Skeletal muscle satellite cell (primary cell): ENCODE results near the gene SBF1.
"Not testable (repeated sequence)": the region's sequence is repeated elsewhere in the genome, so short reads cannot be mapped to it uniquely, and the experiment has no call there.

ENCODE experiments used
- H3K27me3 ChIP-seq: 2 replicates; pipeline ENCODE4 v1.7.0; 2013; ENCODE audit warnings: low read length; ENCODE audit not compliant: control insufficient read depth, insufficient read depth
- H3K36me3 ChIP-seq: 2 replicates; pipeline ENCODE4 v1.7.0; 2013; ENCODE audit warnings: mild to moderate bottlenecking, control low read depth, low read length; ENCODE audit not compliant: insufficient read depth
- H3K4me1 ChIP-seq: 2 replicates; pipeline ENCODE4 v1.7.0; 2013; ENCODE audit warnings: low read length; ENCODE audit not compliant: control insufficient read depth, insufficient read depth
- H3K4me2 ChIP-seq: 2 replicates; pipeline ENCODE4 v1.7.0; 2013; ENCODE audit warnings: mild to moderate bottlenecking, low read length
- H3K4me3 ChIP-seq: 2 replicates; pipeline ENCODE4 v1.7.0; 2013; ENCODE audit warnings: low read length
- H3K9ac ChIP-seq: 2 replicates; pipeline ENCODE4 v1.7.0; 2013; ENCODE audit warnings: mild to moderate bottlenecking, low read depth, low read length, moderate library complexity
- H3K9me3 ChIP-seq: replicated peaks from 2 replicates; pipeline ENCODE4 v1.7.0; 2013; ENCODE audit warnings: mild to moderate bottlenecking, control low read depth, low read length

SBF1 gene

GRCh38 chr22:50420015-50420414, 54.8 kb downstream of the SBF1 start:
- peaks cover 84% of the 10 kb centered on the region for H3K36me3 ChIP-seq
- no peak overlapping the region for H3K4me2 ChIP-seq
- no peak overlapping the region for H3K4me3 ChIP-seq
- H3K27me3 ChIP-seq: no peaks in the 10 kb centered on the region
- no peaks in the 10 kb centered on the region for H3K4me1 ChIP-seq
- no peak overlapping the region for H3K9ac ChIP-seq
- H3K9me3 ChIP-seq: no peaks in the 10 kb centered on the region

DNA sequence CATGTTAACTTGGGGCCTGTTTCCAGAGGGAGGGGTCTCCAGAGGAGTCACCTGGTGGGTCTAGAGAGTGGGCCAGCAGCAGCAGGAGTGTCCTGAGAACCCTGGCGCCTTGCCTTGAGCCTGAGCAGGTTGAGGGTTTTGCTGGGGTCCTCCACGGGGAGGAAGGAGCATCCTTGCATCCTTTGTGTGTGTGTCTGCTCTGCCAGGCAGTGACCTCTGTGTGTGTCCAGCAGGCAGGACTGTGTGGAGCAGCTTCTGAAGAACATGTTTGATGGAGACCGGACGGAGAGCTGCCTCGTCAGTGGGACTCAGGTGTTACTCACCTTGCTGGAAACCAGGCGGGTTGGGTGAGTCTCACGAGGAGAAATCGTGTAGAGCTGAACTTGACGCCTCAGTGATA, 55.7 kb downstream of the SBF1 start:
- Histone ChIP-seq H3K9me3 (no peaks in the 10 kb centered on the region), H3K9ac (no peak overlapping the region), H3K27me3 (no peaks in the 10 kb centered on the region), H3K36me3 (peaks cover 88% of the 10 kb centered on the region), H3K4me3 (no peak overlapping the region), H3K4me1 (no peaks in the 10 kb centered on the region), H3K4me2 (no peak overlapping the region)

GRCh38 chr22:50418624-50419023, 56.2 kb downstream of the SBF1 start:
- H3K9me3 ChIP-seq: no peaks in the 10 kb centered on the region
- no peak overlapping the region for H3K4me2 ChIP-seq
- H3K4me1 ChIP-seq: no peaks in the 10 kb centered on the region
- H3K4me3 ChIP-seq: no peak overlapping the region
- peaks cover 83% of the 10 kb centered on the region for H3K36me3 ChIP-seq
- H3K27me3 ChIP-seq: no peaks in the 10 kb centered on the region
- H3K9ac ChIP-seq: no peak overlapping the region

GRCh38 chr22:50417411-50418210, 57.2 kb downstream of the SBF1 start:
- Histone ChIP-seq H3K36me3 (peaks cover 73% of the 10 kb centered on the region), H3K9ac (no peak overlapping the region), H3K4me3 (no peak overlapping the region), H3K4me2 (no peak overlapping the region), H3K4me1 (no peaks in the 10 kb centered on the region), H3K9me3 (no peaks in the 10 kb centered on the region), H3K27me3 (no peaks in the 10 kb centered on the region)

DNA sequence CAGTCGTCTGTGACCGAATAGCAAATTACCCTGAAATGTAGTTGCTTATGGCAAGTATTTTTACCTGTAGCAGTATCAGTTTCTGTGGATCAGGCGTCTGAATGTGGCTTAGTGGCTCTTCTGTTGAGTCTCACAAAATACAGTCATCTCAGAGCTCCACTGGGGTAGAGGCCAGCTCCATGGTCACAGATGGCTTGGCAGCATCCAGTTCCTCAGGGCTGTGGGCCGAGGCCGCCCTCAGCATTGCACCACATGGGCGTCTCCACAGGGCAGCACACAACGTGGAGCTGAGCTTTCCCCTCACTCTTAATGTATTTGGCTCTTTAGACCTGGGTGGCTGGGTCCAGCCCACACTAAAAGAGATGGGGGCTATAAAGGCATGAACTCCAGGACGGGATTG, 57.8 kb downstream of the SBF1 start:
- H3K4me1 ChIP-seq: no peaks in the 10 kb centered on the region
- H3K36me3 ChIP-seq: peaks cover 67% of the 10 kb centered on the region
- no peak overlapping the region for H3K9ac ChIP-seq
- H3K27me3 ChIP-seq: no peaks in the 10 kb centered on the region
- no peak overlapping the region for H3K4me3 ChIP-seq
- H3K4me2 ChIP-seq: no peak overlapping the region
- no peaks in the 10 kb centered on the region for H3K9me3 ChIP-seq

GRCh38 chr22:50415426-50415825, 59.4 kb downstream of the SBF1 start:
- no peaks in the 10 kb centered on the region for H3K4me1 ChIP-seq
- peaks cover 59% of the 10 kb centered on the region for H3K36me3 ChIP-seq
- no peak overlapping the region for H3K9ac ChIP-seq
- H3K27me3 ChIP-seq: no peaks in the 10 kb centered on the region
- H3K4me3 ChIP-seq: no peak overlapping the region
- H3K4me2 ChIP-seq: no peak overlapping the region
- H3K9me3 ChIP-seq: no peaks in the 10 kb centered on the region

GRCh38 chr22:50414476-50415248, 60.2 kb downstream of the SBF1 start:
- H3K27me3 ChIP-seq: no peaks in the 10 kb centered on the region
- H3K4me1 ChIP-seq: no peaks in the 10 kb centered on the region
- H3K4me3 ChIP-seq: no peak overlapping the region
- H3K36me3 ChIP-seq: peaks cover 55% of the 10 kb centered on the region
- H3K9ac ChIP-seq: no peak overlapping the region
- no peak overlapping the region for H3K4me2 ChIP-seq
- H3K9me3 ChIP-seq: no peaks in the 10 kb centered on the region

DNA sequence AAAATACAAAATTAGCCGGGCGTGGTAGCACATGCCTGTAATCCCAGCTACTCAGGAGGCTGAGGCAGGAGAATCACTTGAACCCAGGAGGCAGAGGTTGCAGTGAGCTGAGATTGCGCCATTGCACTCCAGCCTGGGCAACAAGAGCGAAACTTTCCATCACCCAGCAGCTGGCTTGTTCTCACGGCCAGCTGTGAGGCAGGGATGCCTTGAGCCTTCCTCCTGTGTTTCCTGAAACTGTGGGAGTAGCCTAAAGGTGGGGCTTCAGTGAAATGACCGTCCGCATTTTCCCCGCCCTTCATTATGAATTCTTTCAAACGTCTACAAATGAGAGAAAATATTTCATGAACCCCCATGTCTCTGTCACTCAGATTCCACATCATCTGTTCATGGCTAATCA, 65.9 kb downstream of the SBF1 start:
- H3K9me3 ChIP-seq, H3K4me3 ChIP-seq, H3K9ac ChIP-seq, H3K4me1 ChIP-seq, H3K4me2 ChIP-seq, H3K27me3 ChIP-seq: not testable (repeated sequence)
- peaks cover 21% of the 10 kb centered on the region for H3K36me3 ChIP-seq

DNA sequence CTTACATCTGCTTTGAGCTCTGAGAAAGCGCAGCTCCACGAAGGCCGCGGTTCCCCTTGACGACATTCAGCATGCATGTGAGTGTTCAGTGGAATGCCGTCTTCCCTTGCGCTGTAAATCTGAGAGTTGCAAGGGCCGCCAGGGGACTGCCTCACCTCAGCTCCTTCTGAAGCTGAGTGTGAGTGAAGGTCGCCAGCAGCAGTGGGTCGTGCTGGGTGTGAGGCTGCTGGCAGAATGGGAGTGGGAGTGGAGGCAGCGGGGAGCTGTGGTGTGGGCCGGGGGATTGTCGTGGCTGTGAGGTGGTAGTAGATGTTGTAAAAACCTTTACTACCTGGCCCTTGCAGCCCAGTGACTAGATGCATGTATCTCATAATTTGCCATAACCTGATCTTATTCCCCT, 66.5 kb downstream of the SBF1 start:
- Histone ChIP-seq H3K9me3 (no peaks in the 10 kb centered on the region), H3K4me1 (no peaks in the 10 kb centered on the region), H3K4me2 (no peak overlapping the region), H3K4me3 (no peak overlapping the region), H3K9ac (no peak overlapping the region), H3K36me3 (peaks cover 26% of the 10 kb centered on the region), H3K27me3 (no peaks in the 10 kb centered on the region)

DNA sequence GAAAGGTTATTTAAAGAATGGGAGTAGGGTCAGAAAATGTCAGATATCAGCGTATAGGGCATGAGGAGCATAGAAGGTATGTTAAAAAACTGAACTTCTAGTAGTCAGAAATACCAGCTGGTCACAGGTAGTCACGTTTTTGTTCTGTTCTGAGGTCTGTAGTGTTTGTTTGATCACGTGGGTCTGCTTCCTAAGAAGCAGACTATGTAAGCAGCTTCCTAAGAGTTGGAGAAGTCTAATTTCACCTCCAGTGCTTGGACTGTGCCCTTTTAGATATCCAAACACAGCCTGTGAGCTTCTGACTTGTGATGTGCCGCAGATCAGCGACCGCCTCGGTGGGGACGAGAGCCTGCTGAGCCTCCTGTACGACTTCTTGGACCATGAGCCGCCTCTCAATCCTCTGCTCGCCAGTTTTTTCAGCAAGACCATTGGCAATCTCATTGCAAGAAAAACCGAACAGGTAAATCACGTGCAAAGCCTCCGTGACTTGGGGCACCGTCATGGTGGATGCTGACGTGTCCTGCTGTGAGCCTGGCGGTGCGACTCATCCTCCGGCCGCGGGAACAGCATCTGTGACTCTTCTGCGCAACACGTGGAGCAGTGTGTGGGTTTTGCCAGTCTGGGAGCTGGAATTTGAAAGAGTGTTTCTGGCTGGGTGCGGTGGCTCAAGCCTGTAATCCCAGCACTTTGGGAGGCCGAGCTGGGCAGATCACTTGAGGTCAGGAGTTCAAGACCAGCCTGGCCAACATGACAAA, 68.2 kb downstream of the SBF1 start:
- Histone ChIP-seq H3K4me3 (no peak overlapping the region), H3K4me2 (no peak overlapping the region), H3K36me3 (peaks cover 30% of the 10 kb centered on the region), H3K27me3 (no peaks in the 10 kb centered on the region), H3K9ac (no peak overlapping the region), H3K9me3 (no peaks in the 10 kb centered on the region), H3K4me1 (no peaks in the 10 kb centered on the region)

DNA sequence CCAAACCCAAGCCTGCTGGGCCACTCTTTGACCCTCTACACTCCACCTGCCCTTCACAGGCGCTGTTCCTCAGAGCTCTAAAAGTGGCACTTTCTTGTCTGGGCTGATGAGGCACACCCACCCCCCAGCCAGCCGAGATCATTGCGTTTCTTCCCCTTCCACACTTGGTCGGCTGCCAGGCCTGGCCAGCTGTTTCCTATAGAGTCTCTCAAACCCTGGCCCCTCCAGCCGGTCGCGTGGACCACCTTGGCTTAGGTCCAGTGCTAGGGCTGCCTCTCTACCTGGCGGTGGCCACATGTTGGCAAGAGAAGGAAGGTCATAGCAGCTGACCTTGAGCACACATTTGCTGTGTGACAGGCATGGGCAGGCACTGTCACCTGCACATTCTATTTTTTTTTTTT, 71.1 kb downstream of the SBF1 start:
- Histone ChIP-seq H3K4me3 (no peak overlapping the region), H3K4me1 (no peaks in the 10 kb centered on the region), H3K27me3 (no peaks in the 10 kb centered on the region), H3K36me3 (peaks cover 42% of the 10 kb centered on the region), H3K9me3 (no peaks in the 10 kb centered on the region), H3K9ac (no peak overlapping the region), H3K4me2 (no peak overlapping the region)
